IPS-NIHi7 (cell line): ENCODE data around the gene CA4.

ENCODE experiments used
- DNase-seq: peaks from one replicate; pipeline ENCODE4 v3.0.0; 2012; ENCODE audit warnings: mixed read lengths; ENCODE audit errors: extremely low spot score

CA4 gene

DNA sequence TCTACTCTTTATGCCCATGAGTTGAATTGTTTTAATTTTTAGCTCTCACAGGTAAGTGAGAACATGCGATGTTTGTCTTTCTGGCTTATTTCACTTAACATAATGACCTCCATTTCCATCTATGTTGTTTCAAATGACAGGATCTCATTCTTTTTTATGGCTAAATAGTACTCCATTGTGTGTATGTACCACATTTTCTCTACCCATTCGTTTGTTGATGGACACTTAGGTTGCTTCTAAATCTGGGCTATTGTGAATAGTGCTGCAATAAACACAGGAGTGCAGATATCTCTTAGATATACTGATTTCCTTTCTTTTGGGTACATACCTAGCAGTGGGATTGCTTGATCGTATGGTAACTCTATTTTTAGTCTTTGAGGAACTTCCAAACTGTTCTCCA, 19.3 kb upstream of the CA4 start:
- no peak for DNase-seq

DNA sequence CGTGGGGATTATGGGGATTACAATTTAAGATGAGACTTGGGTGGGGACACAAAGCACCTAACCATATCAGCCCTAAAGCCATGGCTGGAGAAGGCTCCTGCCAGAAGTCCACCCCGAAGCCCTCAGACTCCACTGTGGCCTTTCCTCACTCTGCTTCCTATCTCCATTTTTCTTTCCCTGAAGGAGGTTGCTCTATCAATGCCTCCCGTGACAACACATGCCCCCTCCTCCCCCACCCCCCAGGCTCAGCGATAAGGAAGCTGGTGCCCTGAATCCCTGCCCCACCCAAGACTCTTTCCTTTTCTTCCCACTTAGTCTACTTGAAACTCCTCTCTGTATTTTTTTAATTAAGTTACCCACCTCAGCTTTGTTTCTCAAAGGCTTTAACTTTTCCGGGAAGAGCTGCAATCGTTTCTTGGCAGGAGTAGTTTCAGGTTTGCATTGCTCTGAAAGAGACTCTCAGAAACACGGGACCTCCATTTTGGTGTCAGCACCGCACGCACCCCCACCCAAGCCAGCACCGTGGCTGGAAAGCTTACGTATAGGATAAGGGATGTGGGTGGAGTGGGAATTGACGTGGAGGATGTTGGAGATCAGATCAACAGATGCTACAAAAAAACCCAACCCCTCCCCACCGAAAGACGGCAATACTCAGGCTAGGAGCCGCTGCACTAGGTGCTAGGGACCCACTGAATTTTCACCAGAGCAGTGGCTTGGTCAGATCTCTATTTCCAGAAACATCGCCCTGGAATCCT, 15.2 kb upstream of the CA4 start:
- no peak for DNase-seq

DNA sequence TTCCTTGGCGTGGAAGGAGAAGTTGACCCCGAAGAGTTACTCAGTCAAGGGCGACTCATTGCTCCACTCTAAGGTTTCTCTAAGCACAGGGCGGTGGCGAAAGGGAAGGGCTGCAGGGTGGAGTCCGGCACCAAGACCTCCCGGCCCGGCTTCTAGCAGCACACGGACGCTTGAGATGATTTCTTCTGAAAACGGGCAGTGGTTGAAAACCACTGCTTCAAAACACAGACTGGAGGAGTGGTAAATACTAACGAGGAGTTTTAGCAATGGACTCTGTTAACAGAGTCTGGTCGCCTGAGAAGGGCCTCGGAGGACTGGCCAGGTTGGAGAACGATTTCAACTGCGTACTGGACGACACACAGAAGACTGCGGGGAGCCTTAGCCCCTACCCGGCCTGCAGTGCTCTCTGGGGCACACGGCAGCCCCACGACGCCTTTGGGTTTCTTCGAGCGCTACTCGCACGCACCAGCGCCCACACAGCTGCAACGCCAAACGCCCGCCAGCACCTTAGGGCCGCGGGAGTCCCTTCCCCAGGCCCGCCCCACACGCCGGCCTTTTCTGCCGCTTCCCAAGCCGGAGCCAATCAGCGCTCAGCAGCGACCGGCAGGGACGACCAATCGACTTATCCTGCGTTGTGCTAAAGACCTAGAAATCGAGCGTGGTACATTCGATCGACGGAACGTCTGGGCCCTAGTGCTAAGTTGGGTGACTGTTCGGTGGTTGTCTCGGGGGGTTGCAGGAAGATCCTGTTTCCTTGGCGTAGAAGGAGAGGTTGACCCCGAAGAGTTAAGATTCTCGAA, 14.4 kb upstream of the CA4 start:
- peak; percentile 96 for DNase-seq

DNA sequence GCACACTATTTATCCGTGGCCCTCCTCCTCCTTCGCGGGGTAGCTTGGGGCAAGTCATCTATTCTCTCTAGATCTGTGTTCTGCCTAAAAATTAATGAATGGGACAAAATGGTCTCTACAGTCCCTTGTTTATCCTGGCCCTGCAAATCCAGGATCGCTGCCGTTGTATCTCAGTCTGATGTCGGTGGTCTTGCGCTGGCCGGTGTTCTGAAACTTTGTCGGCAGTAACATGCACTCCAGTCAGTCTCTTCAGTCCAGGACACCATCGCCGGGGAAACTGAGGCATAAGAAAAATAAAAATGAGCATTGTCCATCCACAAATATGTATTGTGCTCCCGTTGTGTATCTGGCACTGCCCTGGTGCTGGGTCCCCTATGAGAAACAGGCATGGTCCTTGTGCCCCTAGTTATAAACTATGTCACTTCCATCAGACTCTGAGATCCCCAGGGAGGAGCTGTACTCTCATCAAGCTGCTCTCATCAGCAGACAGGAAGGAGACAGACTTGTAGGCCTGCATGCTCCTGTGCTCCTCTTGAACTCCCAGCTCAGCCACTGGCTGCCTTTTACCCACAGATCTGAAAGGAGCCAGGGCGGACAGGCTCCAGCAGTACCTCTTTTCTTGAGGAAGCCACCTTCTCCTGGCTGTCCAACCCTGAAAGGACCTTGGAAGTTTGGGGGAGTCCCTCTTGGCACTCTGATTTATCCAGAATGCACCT, 13.7 kb upstream of the CA4 start:
- DNase-seq, result no peak

DNA sequence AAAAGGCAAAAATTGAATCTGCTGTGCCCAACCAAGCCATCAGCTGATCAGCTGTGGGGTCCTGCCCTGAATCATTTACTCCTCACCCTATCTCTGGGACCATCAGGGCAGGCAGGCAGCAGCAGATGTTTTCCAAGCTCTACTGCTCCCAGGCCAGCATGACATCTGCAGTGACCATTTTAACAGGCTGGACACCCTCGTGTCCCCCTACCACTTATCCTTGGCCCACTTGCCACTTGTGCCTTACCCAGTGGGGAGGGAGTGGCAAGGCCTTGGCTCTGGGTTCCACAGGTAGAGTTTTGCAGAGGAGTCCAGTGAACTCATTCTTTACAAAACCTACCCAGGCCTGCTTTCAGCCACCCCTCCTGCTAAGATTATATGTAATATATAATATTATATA, 12.0 kb upstream of the CA4 start:
- DNase-seq, result no peak

DNA sequence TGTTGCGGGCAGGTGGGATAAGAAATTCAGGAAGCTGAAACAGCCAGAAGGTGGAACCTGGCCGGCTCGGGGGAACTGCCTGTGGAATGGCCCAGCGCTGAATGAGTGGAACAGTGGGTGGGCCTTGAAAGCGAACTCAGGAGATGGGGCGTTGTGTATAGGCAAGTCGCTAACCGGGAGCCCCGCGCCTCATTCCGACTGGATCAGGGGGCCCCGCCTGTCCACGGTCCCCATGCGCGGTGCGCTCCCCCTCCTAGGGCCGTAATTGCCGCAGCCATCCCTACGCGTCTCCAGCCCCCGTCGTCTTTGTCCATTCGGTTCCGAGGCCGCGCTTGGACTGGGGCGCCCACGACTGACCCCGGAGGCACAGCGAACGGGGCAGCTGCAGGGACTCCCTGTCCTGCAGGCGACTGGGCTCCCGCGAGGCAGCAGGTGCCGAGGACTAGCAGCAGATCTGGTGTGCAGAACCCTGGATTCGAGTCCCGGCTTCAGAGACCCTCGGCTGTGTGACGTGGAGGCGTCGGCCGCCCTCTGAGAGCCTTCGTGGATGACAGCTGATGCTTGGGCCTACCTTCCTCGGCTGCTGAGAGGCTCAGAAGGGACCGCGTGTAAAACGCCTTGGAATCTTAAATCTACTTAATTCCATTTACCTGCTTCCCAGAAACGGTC, 10.9 kb upstream of the CA4 start:
- no peak for DNase-seq

DNA sequence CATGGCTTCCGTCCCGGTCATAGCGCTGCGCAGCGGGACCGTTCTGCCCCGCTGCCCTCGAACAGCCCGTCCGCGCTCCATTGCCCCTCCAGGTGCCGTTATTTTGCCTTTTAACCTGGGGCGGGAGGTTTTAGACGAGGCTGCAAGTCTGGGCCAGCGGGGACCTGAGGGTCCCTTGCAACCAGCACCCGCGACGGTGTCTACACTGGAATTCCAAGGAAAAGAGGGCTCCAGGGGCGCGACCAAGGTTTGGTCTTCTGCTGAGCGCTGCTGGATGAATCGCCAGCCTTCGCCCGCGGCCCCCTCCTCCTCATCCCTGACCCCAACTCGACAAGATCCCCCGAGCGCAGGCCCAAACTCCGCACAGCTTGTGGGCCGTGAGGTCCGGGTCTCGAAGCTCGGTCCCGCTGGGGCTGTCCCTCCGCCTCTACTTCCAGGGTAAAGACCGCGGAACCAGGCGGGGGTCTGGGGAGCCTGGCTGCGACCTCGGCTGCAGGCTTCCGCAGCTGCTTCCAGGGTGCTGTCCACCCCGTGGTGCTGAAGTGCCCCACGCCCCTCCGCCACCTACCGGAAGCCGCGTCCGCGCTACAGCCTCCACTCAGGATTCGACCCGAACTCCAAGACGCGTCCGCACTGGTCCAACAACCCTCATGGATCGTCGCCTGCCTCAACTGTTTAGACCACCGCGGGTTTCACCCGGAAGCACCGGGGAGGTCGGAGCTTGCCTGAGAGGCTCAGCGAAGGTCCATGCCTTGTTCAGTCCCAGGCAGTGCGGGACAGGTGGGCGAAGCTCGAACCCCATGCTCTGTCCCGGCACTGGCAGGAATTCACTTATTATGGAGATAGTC, 10.1 kb upstream of the CA4 start:
- DNase-seq, result peak; percentile 80

DNA sequence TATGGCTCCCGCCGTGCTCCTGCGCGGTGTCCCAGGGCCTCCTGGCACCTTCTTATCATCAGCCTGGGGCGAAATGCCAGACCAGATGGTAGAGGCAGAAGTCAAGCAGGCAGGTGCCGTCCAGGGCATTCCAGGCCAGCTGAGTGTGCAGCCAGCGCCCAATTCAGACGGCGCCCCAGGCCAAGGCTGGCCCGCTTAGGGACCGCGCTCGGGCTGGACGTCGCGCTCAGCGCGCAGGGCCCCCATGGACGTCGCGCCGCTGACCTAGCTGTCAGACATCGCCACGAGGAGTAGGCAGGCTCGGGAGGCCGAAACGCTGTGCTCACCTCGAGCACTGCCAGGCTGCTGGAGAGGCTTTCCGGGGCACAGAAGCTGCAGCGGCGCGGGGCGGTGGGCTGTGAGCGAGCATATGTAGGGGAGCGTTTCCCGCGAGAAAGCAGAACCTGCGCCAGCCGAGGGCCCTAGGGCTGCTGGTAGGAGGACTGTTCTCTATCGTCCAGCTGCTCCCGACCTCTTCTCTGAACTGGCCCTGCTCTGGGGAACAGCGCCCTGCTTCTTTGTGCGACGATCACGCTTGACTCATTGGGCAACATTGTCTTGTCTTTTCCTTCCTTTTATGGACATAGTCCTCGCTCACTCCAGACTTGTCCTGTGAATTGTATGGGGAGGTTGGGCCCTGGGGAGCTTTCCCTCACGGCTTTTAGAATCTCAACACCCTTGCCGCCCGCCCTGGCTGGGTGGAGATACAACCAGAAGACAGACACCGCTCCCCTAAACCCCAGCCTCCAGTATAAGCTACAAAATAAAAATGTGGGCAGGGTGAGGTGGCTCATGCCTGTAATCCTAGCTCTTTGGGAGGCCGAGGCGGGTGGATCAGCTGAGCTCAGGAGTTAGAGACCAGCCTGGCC, 8.4 kb upstream of the CA4 start:
- DNase-seq, result no peak

DNA sequence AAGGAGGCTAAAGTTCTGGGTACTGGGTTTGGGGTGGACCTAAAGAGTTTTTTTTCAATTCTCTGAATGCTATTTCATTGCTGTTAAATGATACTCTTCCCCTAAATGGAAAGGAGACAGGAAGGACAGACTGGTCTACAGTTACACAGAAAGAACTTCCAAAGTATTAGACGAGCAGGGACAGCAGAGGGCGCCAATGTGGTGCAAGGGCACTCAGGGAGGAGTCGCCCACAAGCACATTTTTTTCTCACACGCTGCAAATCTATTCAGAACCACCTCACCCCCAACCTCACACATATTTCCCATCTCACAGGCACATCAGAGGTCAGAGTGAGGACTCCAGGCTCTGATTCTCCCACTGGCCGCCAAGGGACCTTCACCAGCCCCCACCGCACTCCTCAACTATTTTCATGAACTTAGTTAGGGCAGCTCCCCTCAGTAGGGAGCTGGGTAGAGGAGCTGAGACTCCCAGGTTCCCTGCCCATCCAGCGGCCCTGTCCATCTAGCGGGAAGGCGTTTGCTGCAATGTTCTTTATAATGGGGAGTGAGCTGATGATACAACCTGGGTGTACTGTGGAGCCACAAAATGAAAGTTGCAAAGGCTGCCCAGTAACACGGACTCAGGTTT, 6.8 kb upstream of the CA4 start:
- DNase-seq, result peak; percentile 70

DNA sequence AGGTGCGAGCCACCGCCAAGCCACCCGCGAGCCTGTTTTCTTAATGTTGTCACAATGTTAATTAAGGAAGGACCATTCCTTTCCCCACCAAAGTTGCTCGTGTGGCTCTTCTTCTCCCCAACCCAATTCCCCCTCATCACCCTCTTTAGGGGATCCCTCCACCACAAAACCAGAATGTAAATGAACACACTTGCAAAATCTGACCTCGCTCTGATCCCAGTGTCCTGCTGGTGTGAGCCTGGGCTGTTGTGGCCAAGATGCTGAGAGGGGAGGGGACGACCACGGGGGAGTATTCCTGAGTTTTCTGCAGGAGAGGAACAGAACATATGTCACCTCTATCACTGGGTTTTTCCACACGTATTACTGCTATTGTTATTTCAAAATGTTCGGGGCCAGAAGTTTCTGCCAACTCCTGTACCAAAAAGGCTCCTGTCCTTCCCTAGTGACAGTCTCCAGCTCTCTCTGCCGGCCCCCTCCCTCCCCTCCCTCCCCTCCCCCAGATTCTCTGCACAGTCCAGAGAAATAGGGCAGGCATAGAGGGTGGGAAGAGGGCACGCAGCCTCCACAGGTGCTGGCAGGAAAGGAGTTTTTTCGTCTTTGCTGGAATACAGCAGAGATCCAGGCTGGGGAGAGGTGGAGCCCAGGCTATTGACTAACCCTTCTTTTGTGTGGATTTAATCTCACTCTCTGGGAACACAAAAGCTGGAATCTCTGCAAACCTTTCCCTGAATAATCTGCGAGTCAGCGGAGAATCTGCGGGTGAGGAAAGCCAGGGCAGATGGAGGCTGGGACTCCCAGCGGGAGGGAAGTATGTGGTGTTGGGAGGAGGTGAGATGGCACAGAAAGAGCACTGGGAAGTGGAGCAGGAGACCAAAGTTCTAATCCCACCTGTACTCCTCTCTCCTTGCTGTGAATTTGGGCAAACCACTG, 4.5 kb upstream of the CA4 start:
- no peak for DNase-seq

DNA sequence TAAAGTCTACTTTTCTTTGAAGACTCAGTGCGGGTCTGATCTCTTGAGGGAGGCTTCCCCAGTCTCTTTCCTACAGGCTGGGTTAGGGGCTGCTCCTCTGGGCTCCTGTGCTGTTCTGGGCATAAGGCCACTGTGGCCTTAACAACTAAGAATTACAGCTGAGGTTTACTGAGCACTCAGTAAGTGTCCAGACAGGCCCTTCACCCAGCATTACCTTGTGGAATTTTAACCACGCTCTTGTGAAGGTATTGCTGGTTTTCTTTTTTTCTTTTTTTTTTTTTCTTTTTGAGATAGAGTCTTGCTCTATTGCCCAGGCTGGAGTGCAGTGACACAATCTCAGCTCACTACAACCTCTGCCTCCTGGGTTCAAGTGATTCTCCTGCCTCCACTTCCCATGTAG, 3.6 kb upstream of the CA4 start:
- DNase-seq, result no peak

DNA sequence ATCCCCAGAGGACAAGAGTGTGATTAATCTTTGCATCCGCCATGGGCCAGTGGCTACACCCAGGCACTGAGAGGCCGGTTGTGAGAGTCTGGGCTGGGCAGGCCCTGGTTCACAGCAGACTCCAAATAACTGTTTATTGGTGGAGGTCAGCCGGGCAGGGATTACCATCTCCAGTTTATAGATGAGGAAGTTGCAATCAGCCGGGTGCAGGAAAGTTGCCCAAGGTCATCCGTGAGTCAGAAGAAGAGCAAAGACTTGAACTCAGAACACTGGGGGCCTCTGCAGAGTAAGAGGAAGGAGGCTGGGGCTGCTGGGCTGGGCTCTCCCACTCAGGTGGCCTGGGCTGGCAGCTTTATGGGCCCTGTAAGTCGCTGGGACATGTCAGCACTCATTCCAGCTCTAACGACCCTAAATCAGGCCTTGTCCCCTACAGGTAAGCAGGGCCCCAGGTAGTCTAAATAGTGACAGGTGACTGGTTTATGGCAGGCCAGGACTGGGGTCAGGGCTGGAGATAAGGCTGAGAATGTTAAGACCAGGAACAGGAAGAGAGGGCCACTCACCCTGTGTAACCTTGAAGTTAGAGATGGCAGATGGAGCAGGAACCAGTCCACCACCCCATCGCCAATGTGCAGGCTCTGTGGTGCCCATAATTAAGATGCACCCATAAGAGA, 2.1 kb upstream of the CA4 start:
- no peak for DNase-seq

DNA sequence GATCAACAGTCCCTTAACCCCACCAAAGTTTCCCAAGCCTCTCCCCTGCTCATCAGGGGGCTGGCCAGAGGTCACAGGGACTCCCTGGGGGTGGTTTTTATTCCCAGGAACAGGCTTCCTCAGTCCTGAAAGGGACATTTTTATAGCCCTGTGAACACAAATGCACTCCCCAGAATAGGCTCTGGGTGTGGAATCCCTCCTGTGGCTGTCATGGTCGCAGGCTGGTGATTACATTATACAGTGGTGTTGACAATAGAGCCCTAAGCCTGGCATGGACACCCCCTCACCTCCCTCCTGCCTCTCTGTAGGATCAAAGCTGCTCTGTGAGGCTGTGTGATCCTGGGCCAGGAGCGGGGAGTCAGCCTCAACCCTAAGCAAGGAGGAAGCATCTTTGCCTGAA, 1.4 kb upstream of the CA4 start:
- DNase-seq, result no peak

DNA sequence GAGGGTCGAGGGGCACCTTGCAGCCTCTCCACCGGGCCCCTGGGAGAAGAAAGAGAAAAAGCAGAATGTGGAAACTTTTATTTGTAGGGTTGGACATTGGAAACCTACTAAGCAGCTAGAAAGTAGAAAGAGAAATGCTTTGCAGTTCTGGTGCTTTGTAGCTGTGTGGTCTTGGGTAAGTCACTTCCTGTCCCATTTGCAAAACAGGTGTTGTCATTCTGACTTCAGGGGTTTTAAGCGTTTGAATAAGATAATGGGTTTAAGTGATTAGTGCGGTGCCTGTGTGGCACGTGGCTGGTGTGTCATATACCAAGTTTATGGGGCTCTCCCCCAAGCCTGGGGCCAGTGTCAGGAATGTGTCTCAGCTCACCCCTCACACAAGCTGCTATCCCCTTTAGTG, 1.6 kb downstream of the CA4 start:
- no peak for DNase-seq

DNA sequence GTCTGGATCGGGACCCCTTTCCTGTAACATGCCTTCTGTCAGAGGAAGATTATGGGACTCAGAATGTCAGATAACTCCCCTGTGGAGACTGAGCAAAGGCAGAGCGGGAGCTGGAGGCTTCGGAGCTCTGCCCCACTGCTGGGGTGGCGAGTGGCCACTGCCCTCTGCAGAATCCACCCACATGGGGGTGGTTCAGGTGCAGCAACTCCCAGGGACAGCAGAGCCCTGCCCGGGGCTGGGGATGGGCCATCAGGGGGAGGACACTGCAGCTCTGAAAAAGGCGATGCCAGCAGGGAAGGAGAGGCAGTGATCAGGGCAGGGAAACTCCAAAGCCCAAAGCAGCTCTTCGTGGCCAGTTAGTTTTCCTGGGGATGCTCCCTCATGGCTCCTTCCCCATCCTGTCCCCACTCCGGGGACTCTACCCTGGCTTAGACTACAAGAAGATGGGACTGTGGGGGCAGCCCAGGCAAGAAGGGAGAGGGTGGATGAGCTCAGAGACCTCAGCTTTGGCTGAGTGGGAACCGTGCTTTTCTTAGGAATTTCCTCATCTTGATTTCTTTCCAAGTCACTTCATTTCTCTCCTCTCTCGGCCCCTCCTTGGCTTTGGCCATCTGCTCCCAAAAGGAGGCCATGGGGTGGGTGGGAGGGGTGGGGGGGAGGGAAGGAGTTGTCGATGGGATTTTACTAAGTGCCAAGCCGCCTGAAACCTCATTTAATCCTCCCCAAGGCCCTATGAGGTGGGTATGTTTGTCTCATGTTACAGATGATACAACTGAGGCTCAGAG, 4.0 kb downstream of the CA4 start:
- DNase-seq, result no peak

DNA sequence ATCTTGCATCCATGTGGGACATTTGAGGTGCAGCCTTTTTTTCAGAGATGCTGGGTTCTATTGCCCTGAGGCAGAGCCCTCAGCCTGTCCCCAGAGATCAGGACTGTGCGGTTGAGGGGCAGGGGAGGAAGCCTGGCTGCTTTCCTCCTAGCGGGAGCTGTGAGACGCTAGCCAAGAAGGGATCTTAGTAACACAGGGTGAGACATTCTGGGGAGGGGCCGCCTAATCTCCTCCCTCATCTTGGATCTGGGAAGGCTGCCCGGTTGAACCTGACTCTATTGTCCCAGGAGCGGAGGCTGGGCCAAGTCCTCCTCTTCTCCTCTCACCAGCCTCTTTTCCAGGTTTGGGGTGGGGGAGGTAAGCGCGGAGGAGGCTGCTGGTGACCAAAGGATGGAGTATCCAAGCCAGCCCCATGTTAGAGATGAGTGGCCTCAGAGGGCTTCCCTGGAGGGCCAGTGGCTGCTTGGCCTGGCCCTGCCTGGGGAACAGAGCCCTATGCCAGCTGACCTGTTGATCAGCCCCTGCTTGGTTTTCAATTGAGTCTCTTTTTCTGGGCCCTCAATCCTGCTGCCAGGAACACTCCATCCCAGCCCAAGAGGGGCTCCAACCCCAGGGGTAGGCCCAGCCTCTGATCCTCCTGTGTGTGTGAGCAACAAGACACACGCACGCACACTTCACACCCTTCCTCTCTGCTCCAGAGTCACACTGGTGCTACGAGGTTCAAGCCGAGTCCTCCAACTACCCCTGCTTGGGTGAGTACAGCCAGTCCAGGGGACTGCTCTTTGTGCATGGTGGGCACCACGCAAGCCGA, 5.0 kb downstream of the CA4 start:
- DNase-seq, result no peak
